NCI-H345 treated with DMSO at 0.1 percent for 48 hours (cell line): ENCODE data around the gene PHKG1.
A peak's percentile ranks its signal among the peaks of the same experiment; 100 is the strongest.
"Not testable (repeated sequence)": the region's sequence is repeated elsewhere in the genome, so short reads cannot be mapped to it uniquely, and the experiment has no call there.

Experiments
- DNase-seq: peaks from one replicate; lab custom pipeline; 2025; ENCODE audit not compliant: unreplicated experiment; lab: John Stamatoyannopoulos, UW

PHKG1 gene

GRCh38 chr7:56046721-56047445 is 45.9 kb downstream of the PHKG1 start:
- no peak for DNase-seq

- not testable (repeated sequence) for DNase-seq
Measured at GRCh38 chr7:56045758-56046157, 47.0 kb downstream of the PHKG1 start.

GRCh38 chr7:56040730-56041129 is 52.0 kb downstream of the PHKG1 start:
- no peak for DNase-seq

GRCh38 chr7:56033671-56034432 is 58.9 kb downstream of the PHKG1 start:
- DNase-seq, result peak; percentile 85

- DNase-seq, result not testable (repeated sequence)
Measured at GRCh38 chr7:56032578-56032977, 60.2 kb downstream of the PHKG1 start.

GRCh38 chr7:56031556-56031955 is 61.2 kb downstream of the PHKG1 start:
- not testable (repeated sequence) for DNase-seq

GRCh38 chr7:56030340-56030739 is 62.4 kb downstream of the PHKG1 start:
- no peak for DNase-seq
